Naive B cell (primary cell): ENCODE results near the gene APP. TPM values are rescaled to one million over a fixed set of nuclear protein-coding genes. Genes with fewer than 3 reads are reported as not detected.
A peak's percentile ranks its signal among the peaks of the same experiment; 100 is the strongest.

Source experiments
- ATAC-seq, 2 donors: fragments of 150-1000 bp; cut with Tn5 transposase; 2 replicates each; pipeline ENCODE4 v1.10.0; 2021; ENCODE audit warnings: low read depth in 2 of 2, mild to moderate bottlenecking in 2 of 2, moderate library complexity in 2 of 2
- DNase-seq: peaks from one replicate; pipeline ENCODE4 v3.0.0; 2022
- H3K27ac Mint-ChIP-seq, 6 donors: one replicate each; pipeline ENCODE4 v1.8.0; 2020 to 2022; ENCODE audit warnings: mild to moderate bottlenecking in 6 of 6, mixed read lengths in 6 of 6, moderate library complexity in 5 of 6, inconsistent platforms in 2 of 6
- H3K27me3 Mint-ChIP-seq, 3 donors: one replicate each; pipeline ENCODE4 v1.8.0; 2021 to 2022; ENCODE audit warnings: mixed read lengths in 3 of 3, mild to moderate bottlenecking in 1 of 3
- H3K36me3 Mint-ChIP-seq, 2 donors: one replicate each; pipeline ENCODE4 v1.8.0; 2020 to 2022; ENCODE audit warnings: mixed read lengths in 2 of 2, inconsistent platforms in 1 of 2, mild to moderate bottlenecking in 1 of 2
- H3K4me1 Mint-ChIP-seq, 3 donors: one replicate each; pipeline ENCODE4 v1.8.0; 2020 to 2022; ENCODE audit warnings: mixed read lengths in 3 of 3, inconsistent platforms in 1 of 3, mild to moderate bottlenecking in 1 of 3, moderate library complexity in 1 of 3
- H3K4me3 Mint-ChIP-seq, 8 donors: one replicate each; pipeline ENCODE4 v1.8.0; 2020 to 2022; ENCODE audit warnings: mild to moderate bottlenecking in 8 of 8, mixed read lengths in 8 of 8, moderate library complexity in 8 of 8, inconsistent platforms in 2 of 8
- H3K9me3 Mint-ChIP-seq, 7 donors: one replicate each; pipeline ENCODE4 v1.8.0; 2020 to 2022; ENCODE audit warnings: mixed read lengths in 7 of 7, mild to moderate bottlenecking in 5 of 7, inconsistent platforms in 2 of 7, moderate library complexity in 1 of 7
- polyA plus RNA-seq, 6 donors: library from polyadenylated mRNA; unstranded; fragments of 300-500 nt; fragmentation: Illumina TruSeq; gene quantifications; one replicate each; pipeline ENCODE4 v1.2.3, GENCODE V29; 2021; ENCODE audit warnings: low read depth in 6 of 6

Gene APP
- polyA plus RNA-seq, 6 donors from 2014 or later = 20.0 to 40.2 (median 30.7) TPM

DNA sequence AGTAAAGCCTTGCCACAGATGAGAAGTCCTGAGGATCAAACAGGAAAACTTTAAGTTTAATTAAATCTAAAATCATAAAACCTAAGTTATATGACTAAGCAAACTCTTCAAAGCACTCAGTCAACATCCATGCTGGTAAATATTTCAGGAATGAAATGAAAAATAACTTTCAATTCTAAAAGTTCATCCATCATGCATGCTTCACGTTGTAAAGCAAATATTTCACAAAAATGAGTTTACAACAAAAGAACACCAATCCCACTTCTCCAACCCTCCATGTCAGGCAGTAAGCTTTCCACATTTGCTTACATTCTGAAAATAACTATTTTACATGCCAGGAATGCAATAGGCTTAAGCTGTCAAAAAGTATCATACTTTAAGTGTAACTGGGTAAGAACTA is 16.8 kb downstream of the APP start:
- Mint-ChIP-seq H3K4me1 (peaks cover 11 to 22% (median 20%) of the 10 kb centered on the region in 3 donors), H3K9me3 (no peaks in the 10 kb centered on the region), H3K36me3 (peaks cover 0 to 4% of the 10 kb centered on the region in 2 donors), H3K27me3 (no peaks in the 10 kb centered on the region), H3K4me3 (no peak overlapping the region), H3K27ac (no peak overlapping the region)
- ATAC-seq = no peak
- no peak for DNase-seq

DNA sequence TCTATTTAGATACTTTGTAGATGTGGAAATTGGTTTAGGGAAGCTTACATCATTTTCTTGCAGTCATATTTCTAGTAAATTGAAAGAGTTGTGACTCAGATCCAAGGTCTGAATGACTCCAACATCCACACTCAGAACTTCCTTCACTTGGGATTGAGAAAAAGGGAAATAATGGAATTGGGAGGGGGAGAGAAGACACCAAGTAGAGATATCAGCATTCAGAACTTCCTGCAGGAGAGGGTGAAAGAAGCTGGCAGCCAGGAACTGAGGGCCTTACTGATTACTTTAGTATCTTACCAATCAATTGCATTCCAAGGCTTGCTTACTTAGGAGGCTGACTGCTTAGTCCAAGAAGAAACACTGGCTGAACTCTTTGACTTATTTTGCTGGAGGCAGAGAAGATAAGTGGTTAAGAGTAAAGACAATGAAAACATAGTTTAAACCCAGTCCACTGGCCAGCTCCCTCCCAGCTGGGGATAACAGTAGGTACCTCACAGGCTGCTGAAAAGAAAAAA is 21.7 kb downstream of the APP start:
- peaks cover 0 to 9% (median 3%) of the 10 kb centered on the region in 3 donors for H3K4me1 Mint-ChIP-seq
- H3K9me3 Mint-ChIP-seq = no peaks in the 10 kb centered on the region
- no peak overlapping the region for H3K4me3 Mint-ChIP-seq
- H3K27ac Mint-ChIP-seq = peak overlapping the region in 2 of 6 donors; percentile 35 to 93
- H3K36me3 Mint-ChIP-seq = peaks cover 0 to 4% of the 10 kb centered on the region in 2 donors
- DNase-seq = no peak
- H3K27me3 Mint-ChIP-seq = no peaks in the 10 kb centered on the region
- ATAC-seq = no peak

DNA sequence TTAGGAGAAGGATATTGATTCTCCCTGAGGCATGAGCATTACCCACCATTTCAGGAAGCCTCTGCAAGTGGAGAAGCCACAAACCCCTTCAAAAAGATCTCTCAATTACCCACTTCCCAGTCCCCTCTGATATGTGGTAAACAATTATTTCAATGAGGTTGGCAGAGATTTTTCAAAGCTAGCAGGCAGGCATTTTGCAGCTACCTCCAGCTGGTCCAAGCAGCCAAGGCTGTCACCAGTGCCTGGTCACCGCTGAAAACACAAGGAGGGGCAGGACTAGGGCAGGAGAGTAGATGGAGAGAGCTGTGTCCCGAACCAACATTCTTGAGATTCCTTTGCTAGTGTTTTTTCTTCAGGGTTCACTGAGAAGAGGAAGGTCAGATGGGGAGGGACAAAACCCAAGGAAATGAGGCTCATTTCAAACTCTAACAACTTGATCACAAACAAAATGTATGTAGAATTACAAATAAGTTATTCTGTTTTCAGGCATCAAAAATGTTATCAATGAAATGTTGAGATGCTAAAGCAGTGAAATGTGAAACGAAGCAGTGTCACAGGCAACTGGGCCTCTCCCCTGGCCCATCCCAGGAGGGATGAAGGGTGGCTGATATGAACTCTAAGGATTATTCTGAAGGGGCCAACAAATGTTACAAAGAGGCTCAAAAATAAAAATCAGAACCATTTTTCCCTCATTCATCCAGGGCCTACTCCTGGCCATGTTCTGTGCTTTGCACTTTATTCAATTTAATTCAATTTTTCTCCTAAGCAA is 22.3 kb downstream of the APP start:
- ATAC-seq (no peak), DNase-seq (no peak)
- no peaks in the 10 kb centered on the region for H3K9me3 Mint-ChIP-seq
- no peaks in the 10 kb centered on the region for H3K27me3 Mint-ChIP-seq
- peak overlapping the region in 2 of 6 donors; percentile 38 to 93 for H3K27ac Mint-ChIP-seq
- peaks cover 0 to 9% (median 3%) of the 10 kb centered on the region in 3 donors for H3K4me1 Mint-ChIP-seq
- no peak overlapping the region for H3K4me3 Mint-ChIP-seq
- H3K36me3 Mint-ChIP-seq = peaks cover 0 to 4% of the 10 kb centered on the region in 2 donors

DNA sequence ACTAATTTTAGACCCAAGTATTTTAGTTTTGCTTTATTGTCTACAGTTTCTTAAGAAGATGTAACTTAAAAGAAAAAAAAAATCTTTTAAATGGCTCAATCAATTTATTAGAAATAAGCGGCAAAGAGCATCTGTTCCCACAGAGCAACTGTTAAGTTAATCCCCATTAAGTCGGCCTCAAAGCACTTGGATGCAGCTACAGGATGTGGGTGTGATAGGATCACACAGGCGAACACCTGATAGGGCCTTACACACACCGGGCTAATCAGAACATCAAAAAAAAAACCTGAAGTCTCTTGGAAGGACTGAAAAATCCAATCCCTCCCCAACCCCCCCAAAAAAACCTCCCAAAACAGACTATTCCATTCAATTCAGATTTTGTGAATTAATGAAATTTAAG is 23.0 kb downstream of the APP start:
- no peak for ATAC-seq
- DNase-seq = no peak
- peaks cover 0 to 6% (median 3%) of the 10 kb centered on the region in 3 donors for H3K4me1 Mint-ChIP-seq
- H3K4me3 Mint-ChIP-seq = no peak overlapping the region
- no peaks in the 10 kb centered on the region for H3K27me3 Mint-ChIP-seq
- H3K36me3 Mint-ChIP-seq = peaks cover 0 to under 1% of the 10 kb centered on the region in 2 donors
- no peaks in the 10 kb centered on the region for H3K9me3 Mint-ChIP-seq
- H3K27ac Mint-ChIP-seq = no peak overlapping the region

DNA sequence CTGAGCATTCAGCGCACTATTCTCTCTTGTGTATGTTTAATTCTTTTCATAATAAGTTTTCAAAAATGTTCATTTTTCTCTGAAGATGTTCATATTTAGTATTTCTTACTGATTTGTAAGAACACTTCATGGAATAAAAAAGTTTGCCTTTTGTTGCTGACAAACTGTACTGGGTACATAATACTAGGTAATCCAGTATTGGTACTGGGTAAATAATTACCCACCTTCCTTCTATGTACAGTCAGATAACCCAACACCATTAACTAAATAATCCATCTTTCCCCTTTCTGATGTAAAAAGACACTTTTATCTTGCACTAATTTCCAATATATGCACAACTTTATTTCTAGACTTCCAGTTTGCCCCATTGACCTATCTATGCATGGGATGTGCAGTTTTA is 23.9 kb downstream of the APP start:
- no peak overlapping the region for H3K27ac Mint-ChIP-seq
- H3K4me1 Mint-ChIP-seq = peaks cover 0 to 6% (median 3%) of the 10 kb centered on the region in 3 donors
- H3K27me3 Mint-ChIP-seq = no peaks in the 10 kb centered on the region
- peaks cover 0 to 5% of the 10 kb centered on the region in 2 donors for H3K36me3 Mint-ChIP-seq
- H3K4me3 Mint-ChIP-seq = no peak overlapping the region
- DNase-seq (no peak), ATAC-seq (no peak)
- H3K9me3 Mint-ChIP-seq = no peaks in the 10 kb centered on the region

DNA sequence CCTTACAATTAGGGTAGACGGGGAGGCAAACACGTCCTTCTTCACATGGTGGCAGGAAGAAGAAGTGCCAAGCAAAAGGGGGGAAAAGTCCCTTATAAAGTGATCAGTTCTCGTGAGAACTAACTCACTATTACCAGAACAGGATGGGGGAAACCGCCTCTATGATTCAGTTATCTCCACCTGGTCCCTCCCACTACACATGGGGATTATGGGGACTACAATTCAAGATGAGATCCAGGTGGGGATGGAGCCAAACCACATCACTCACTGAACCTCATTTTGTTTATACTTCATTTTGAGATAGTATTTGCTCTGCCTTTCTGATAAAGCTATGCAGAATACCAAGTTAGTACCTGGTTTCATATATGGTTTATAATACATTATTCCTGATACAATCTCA is 26.5 kb downstream of the APP start:
- H3K9me3 Mint-ChIP-seq = no peaks in the 10 kb centered on the region
- H3K4me3 Mint-ChIP-seq = no peak overlapping the region
- no peak for DNase-seq
- peaks cover 0 to 11% (median 6%) of the 10 kb centered on the region in 3 donors for H3K4me1 Mint-ChIP-seq
- H3K27ac Mint-ChIP-seq = no peak overlapping the region
- no peak for ATAC-seq
- H3K27me3 Mint-ChIP-seq = no peaks in the 10 kb centered on the region
- peaks cover 0 to 10% of the 10 kb centered on the region in 2 donors for H3K36me3 Mint-ChIP-seq

DNA sequence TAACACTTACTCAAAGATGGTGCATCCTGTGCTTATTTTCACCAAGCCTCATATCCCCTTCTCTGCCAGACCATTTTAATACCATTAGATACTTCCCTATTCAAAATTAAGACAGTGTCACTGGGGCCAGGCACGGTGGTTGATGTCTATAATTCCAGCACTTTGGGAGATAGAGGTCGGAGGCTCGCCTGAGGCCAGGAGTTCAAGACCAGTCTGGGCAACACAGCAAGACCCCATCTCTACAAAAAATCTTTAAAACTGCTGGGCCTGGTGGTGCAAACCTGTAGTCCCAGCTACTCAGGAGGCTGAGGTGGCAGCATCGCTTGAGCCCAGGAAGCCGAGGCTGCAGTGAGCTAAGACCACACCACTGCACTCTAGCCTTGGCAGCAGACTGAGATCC is 28.2 kb downstream of the APP start:
- Mint-ChIP-seq H3K36me3 (peaks cover 0 to 10% of the 10 kb centered on the region in 2 donors), H3K27ac (peak overlapping the region in 2 of 6 donors; percentile 7 to 15), H3K4me1 (peaks cover 0 to 15% (median 0%) of the 10 kb centered on the region in 3 donors), H3K4me3 (no peak overlapping the region), H3K9me3 (no peaks in the 10 kb centered on the region), H3K27me3 (no peaks in the 10 kb centered on the region)
- ATAC-seq = no peak
- no peak for DNase-seq

DNA sequence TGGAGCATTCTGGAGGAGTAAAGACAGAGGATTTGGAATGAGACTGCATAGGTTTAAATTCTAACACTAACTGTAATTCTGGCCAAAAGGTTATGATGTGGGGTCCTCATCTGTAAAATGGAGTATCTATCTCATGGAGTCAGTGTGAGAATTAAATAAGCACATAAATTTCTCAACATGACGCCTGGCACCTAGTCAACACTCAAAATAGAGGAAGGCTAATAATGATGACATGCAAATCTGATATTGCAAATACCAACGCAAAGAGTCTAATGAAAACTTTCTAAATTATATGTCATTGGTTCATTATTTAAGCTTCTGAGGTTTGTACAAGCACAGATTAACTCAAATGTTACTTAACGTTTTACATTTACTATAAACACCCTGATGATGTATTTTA is 29.6 kb downstream of the APP start:
- no peak for DNase-seq
- Mint-ChIP-seq H3K4me3 (no peak overlapping the region), H3K27me3 (no peaks in the 10 kb centered on the region), H3K4me1 (peaks cover 0 to 28% (median 7%) of the 10 kb centered on the region in 3 donors), H3K27ac (no peak overlapping the region), H3K9me3 (no peaks in the 10 kb centered on the region), H3K36me3 (peaks cover 0 to 10% of the 10 kb centered on the region in 2 donors)
- ATAC-seq = no peak

DNA sequence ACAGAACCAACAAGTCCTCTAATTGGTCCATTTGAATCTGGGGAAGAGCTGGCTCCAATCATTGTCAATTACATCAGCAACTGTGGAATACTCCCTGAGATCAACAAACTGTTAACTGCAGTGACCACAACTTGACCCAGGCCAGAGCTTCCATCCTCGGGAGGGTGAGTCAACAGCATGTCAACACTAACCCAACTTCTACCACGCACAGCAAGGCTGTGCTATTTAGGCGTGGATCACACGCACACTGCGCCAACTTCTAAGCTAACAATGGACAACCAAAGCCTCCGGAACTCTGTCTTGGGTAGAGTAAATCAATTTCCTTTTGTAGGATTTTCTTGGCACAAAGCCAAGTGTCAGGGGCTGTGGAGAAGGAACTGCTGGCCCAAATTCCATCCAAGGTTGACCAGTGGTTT is 30.4 kb downstream of the APP start:
- no peak overlapping the region for H3K27ac Mint-ChIP-seq
- H3K4me1 Mint-ChIP-seq = peaks cover 0 to 32% (median 12%) of the 10 kb centered on the region in 3 donors
- H3K9me3 Mint-ChIP-seq = no peaks in the 10 kb centered on the region
- H3K36me3 Mint-ChIP-seq = peaks cover 0 to 10% of the 10 kb centered on the region in 2 donors
- H3K4me3 Mint-ChIP-seq = no peak overlapping the region
- no peaks in the 10 kb centered on the region for H3K27me3 Mint-ChIP-seq
- no peak for ATAC-seq
- DNase-seq = no peak

DNA sequence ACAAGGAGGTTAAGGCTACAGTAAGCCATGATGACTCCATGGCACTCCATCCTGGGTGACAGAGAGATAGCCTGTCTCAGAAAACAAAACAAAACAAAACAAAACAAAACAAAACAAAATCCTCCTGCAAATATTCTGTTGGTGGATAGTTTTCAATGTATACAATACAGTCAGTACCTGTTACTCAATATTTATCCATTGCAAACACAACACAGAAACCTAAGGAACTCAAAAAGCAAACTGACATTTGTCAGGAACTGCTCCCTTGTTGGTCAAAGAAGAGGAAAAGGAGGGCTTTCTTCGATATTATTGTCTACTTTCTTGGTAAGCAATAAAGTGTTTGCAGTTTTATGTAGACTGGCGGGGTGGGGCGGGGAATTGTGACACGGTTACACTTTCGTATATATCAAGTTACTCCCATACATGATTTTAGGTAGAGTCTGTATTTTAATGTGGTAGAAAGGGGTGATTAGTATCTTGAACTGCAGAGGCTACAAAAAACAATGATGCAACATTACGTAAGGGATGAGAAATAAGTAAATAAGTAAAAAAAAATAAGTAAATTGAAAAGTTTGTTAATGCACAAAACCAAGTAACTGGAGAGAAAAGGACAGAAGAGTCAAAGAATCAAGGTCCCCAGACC is 31.8 kb downstream of the APP start:
- no peak overlapping the region for H3K4me3 Mint-ChIP-seq
- H3K27me3 Mint-ChIP-seq = no peaks in the 10 kb centered on the region
- no peaks in the 10 kb centered on the region for H3K9me3 Mint-ChIP-seq
- DNase-seq (no peak), ATAC-seq (no peak)
- peaks cover 0 to 10% of the 10 kb centered on the region in 2 donors for H3K36me3 Mint-ChIP-seq
- H3K4me1 Mint-ChIP-seq = peaks cover 0 to 37% (median 22%) of the 10 kb centered on the region in 3 donors
- no peak overlapping the region for H3K27ac Mint-ChIP-seq

DNA sequence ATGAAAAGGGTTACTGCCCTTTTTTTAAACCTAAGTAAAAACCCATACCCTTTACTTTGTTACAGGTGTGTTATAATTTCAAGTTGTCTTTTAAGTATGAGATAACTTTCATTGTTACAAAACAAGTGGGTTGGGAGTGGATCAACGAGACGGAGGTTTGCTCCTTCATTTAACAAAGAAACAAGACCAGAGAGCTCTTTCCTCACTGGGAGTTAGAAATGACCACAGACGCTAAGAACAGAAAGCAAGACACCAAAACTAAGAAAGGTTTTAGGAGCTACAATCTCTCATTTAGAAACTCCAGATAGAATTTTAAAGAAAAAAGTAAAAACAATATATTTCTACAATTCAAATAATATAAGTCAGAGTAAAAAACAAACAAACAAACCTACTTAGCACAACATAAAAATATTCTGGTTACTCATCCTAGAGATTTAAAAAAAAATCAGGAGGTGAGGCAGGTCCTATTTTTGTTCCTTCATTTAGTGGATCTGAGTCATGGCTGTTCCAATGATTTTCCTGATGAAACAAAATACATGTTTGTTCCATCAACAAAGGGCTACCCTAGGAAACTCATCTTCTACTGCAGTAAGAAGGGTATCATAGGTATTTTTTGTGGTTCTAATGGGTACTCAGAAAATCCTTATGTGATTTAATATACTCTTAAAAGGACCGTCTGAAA is 33.0 kb downstream of the APP start:
- H3K27ac Mint-ChIP-seq = no peak overlapping the region
- ATAC-seq (no peak), DNase-seq (no peak)
- peaks cover 0 to 10% of the 10 kb centered on the region in 2 donors for H3K36me3 Mint-ChIP-seq
- no peaks in the 10 kb centered on the region for H3K9me3 Mint-ChIP-seq
- H3K4me3 Mint-ChIP-seq = no peak overlapping the region
- H3K27me3 Mint-ChIP-seq = no peaks in the 10 kb centered on the region
- H3K4me1 Mint-ChIP-seq = peaks cover 0 to 42% (median 22%) of the 10 kb centered on the region in 3 donors

DNA sequence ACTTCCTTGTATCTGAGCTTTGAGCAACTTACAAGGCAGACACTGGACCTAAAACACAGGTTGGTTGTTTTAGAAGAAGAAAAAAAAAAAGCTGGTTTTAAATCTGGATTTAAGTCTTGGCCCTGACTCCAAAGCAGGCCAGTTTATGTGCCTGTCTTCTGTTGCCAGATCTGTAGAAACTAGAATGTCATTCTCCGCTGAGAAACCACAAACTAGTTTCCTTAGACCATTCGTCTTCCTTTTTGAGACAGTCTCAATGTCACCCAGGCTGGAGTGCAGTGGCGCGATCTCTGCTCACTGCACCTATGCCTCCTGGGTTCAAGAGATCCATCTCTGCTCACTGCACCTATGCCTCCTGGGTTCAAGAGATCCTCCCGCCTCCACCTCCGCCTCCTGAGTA is 33.9 kb downstream of the APP start:
- ATAC-seq (peak; percentile 30 to 39), DNase-seq (no peak)
- no peaks in the 10 kb centered on the region for H3K27me3 Mint-ChIP-seq
- peaks cover 0 to 4% of the 10 kb centered on the region in 2 donors for H3K36me3 Mint-ChIP-seq
- peak overlapping the region in 2 of 6 donors; percentile 62 to 88 for H3K27ac Mint-ChIP-seq
- no peaks in the 10 kb centered on the region for H3K9me3 Mint-ChIP-seq
- no peak overlapping the region for H3K4me3 Mint-ChIP-seq
- H3K4me1 Mint-ChIP-seq = peaks cover 0 to 42% (median 22%) of the 10 kb centered on the region in 3 donors

DNA sequence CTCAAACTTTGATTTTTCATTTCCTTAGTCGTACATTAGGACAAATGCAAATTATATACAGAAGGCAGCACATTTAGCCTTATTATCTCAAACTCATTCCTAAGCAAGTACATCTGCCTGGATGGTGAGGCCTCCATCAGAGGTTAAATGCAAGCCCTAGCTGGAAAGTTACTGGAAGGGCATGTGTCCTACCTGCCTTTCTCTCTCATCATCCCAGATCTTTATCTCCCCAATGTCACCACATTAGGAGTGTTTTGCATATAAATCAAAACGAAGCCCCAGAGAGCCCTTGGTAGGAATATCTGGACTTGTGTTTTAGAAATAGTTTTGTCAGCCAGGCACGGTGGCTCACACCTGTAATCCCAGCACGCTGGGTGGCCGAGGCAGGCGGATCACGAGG is 35.0 kb downstream of the APP start:
- ATAC-seq (no peak), DNase-seq (no peak)
- Mint-ChIP-seq H3K27ac (peak overlapping the region in 3 of 6 donors; percentile 39 to 87 (median 53)), H3K36me3 (peaks cover 0 to 4% of the 10 kb centered on the region in 2 donors), H3K9me3 (no peaks in the 10 kb centered on the region), H3K4me3 (peak overlapping the region in 1 of 8 donors; percentile 64), H3K27me3 (no peaks in the 10 kb centered on the region), H3K4me1 (peaks cover 0 to 39% (median 22%) of the 10 kb centered on the region in 3 donors)
